B cell (primary cell): ENCODE results near the gene ABHD2. TPM values are rescaled to one million over a fixed set of nuclear protein-coding genes. Genes with fewer than 3 reads are reported as not detected.

Experiments used
- ATAC-seq: fragments of 200-7000 bp; cut with Tn5 transposase; one replicate; pipeline ENCODE4 v1.10.0; 2021; ENCODE audit warnings: low read depth, mild to moderate bottlenecking, moderate number of reproducible peaks, moderate library complexity
- CTCF ChIA-PET: fragments of 350-600 bp; sonication (Branson Sonifier 250); formaldehyde crosslinking; loops from one replicate; lab custom pipeline; 2021; ENCODE audit warnings: antibody characterized with exemption, inconsistent platforms; lab: Charles Lee
- POLR2A ChIA-PET: fragments of 350-600 bp; sonication (Branson Sonifier 250); formaldehyde crosslinking; loops from one replicate; lab custom pipeline; 2021; ENCODE audit warnings: antibody characterized with exemption; lab: Charles Lee
- DNase-seq: peaks from one replicate; pipeline ENCODE4 v3.0.0; 2013
- H2AFZ ChIP-seq: 2 replicates; pipeline ENCODE4 v1.6.1; 2012; ENCODE audit warnings: mild to moderate bottlenecking, low read depth, low read length; ENCODE audit not compliant: insufficient read depth, poor library complexity, severe bottlenecking
- H3K27ac ChIP-seq, 2 donors: 1 replicate in 1 of 2; 2 replicates in 1 of 2; pipeline ENCODE4 v1.5.1; 2012 to 2013; ENCODE audit warnings: low read length in 2 of 2, mild to moderate bottlenecking in 2 of 2, moderate library complexity in 1 of 2
- H3K27me3 ChIP-seq, 4 experiments: fragments of 200-600 bp in 1 of 4; sonication (generic) in 1 of 4; replicated peaks in 1 of 4; 1 replicate in 2 of 4; 2 replicates in 2 of 4; pipeline versions ENCODE4 v1.6.1 to v1.7.0; 2013 to 2016; ENCODE audit warnings: low read length in 3 of 4, mild to moderate bottlenecking in 2 of 4, mixed read lengths in 1 of 4, moderate library complexity in 1 of 4; ENCODE audit not compliant: insufficient read depth in 4 of 4, control insufficient read depth in 3 of 4; ENCODE audit errors: control extremely low read depth in 1 of 4
- H3K36me3 ChIP-seq, 2 experiments: replicated peaks in 1 of 2; 1 replicate in 1 of 2; 2 replicates in 1 of 2; pipeline versions ENCODE4 v1.6.1 to v1.7.1; 2013; ENCODE audit warnings: low read length in 1 of 2; ENCODE audit not compliant: insufficient read depth in 2 of 2, control insufficient read depth in 1 of 2; ENCODE audit errors: control extremely low read depth in 1 of 2, extremely low read depth in 1 of 2
- H3K4me1 ChIP-seq, 2 donors: fragments of 200-600 bp in 1 of 2; sonication (generic) in 1 of 2; 1 replicate in 1 of 2; 2 replicates in 1 of 2; pipeline versions ENCODE4 v1.5.1 to v1.6.1; 2013 to 2017; ENCODE audit warnings: low read length in 2 of 2; ENCODE audit not compliant: control insufficient read depth in 2 of 2, insufficient read depth in 2 of 2
- H3K4me2 ChIP-seq: replicated peaks from 2 replicates; pipeline ENCODE3; 2012; ENCODE audit warnings: mild to moderate bottlenecking, low read depth, low read length; ENCODE audit not compliant: poor library complexity, severe bottlenecking
- H3K4me3 ChIP-seq, 5 experiments: fragments of 200-600 bp in 1 of 5; sonication (generic) in 1 of 5; 1 replicate in 3 of 5; 2 replicates in 2 of 5; pipeline versions ENCODE4 v1.5.1 to v1.7.0; 2011 to 2016; ENCODE audit warnings: low read length in 4 of 5, mild to moderate bottlenecking in 4 of 5, low read depth in 2 of 5, control low read depth in 1 of 5, moderate library complexity in 1 of 5; ENCODE audit not compliant: insufficient read depth in 1 of 5; ENCODE audit errors: control extremely low read depth in 1 of 5, extremely low read depth in 1 of 5
- H3K79me2 ChIP-seq: fragments of 200-600 bp; sonication (generic); one replicate; pipeline ENCODE4 v1.6.0; 2016; ENCODE audit warnings: low read length; ENCODE audit not compliant: control insufficient read depth, insufficient read depth
- H3K9ac ChIP-seq: fragments of 200-600 bp; sonication (generic); 2 replicates; pipeline ENCODE4 v1.6.1; 2017; ENCODE audit warnings: mild to moderate bottlenecking, low read length, moderate library complexity
- H3K9me3 ChIP-seq, 3 donors: one replicate each; pipeline versions ENCODE4 v1.6.1 to v1.7.1; 2013; ENCODE audit warnings: low read length in 2 of 3; ENCODE audit not compliant: control insufficient read depth in 2 of 3, insufficient read depth in 1 of 3; ENCODE audit errors: control extremely low read depth in 1 of 3
- H4K20me1 ChIP-seq: 2 replicates; pipeline ENCODE4 v1.6.0; 2012; ENCODE audit warnings: mild to moderate bottlenecking, low read length; ENCODE audit not compliant: insufficient read depth, control insufficient read depth, poor library complexity, severe bottlenecking
- H3K27ac Mint-ChIP-seq: one replicate; pipeline ENCODE4 v1.8.0; 2021; ENCODE audit warnings: mixed read lengths
- H3K27me3 Mint-ChIP-seq: one replicate; pipeline ENCODE4 v1.8.0; 2021; ENCODE audit warnings: mixed read lengths
- H3K4me1 Mint-ChIP-seq: one replicate; pipeline ENCODE4 v1.8.0; 2021; ENCODE audit warnings: mixed read lengths
- H3K4me3 Mint-ChIP-seq: one replicate; pipeline ENCODE4 v1.8.0; 2021; ENCODE audit warnings: mixed read lengths
- H3K9me3 Mint-ChIP-seq: one replicate; pipeline ENCODE4 v1.8.0; 2022; ENCODE audit warnings: mixed read lengths; ENCODE audit not compliant: insufficient read depth
- EZH2 ChIP-seq: IDR thresholded peaks from 2 replicates; pipeline ENCODE4 v1.6.1; 2012; ENCODE audit warnings: borderline replicate concordance, low read depth, mild to moderate bottlenecking, moderate library complexity, low read length; ENCODE audit not compliant: insufficient read depth, poor library complexity, severe bottlenecking
- WGBS: methylation state at CpG from one replicate; pipeline ENCODE4 v1.1.5; 2013; ENCODE audit warnings: missing lambda C conversion rate; ENCODE audit not compliant: insufficient coverage; 5-methylcytosine and 5-hydroxymethylcytosine counted together
- intact Hi-C: fragments of 100-400 bp; cut with micrococcal nuclease; formaldehyde crosslinking; loops from one replicate; pipeline ENCODE4 v1.10.0; 2022
- polyA plus RNA-seq: library from polyadenylated mRNA; depleted of rRNA; stranded (reverse); fragments of >200 nt; gene quantifications from 2 replicates; pipeline ENCODE4 v1.2.3, GENCODE V29; 2012
- total RNA-seq, 2 donors: library from RNA; stranded (reverse); fragments of 120-200 nt in 1 of 2; gene quantifications; 1 replicate in 1 of 2; 2 replicates in 1 of 2; pipeline versions ENCODE4 v1.2.3 to v1.2.4, GENCODE V29; 2013 to 2022
- TF ChIP-seq, protein P1 (sequence below): fragments of 200-600 bp; IDR thresholded peaks from one replicate; pipeline ENCODE4 v1.8.0; 2022; ENCODE audit warnings: antibody characterized with exemption, mild to moderate bottlenecking

Gene ABHD2
- total and polyA plus RNA-seq, 2 donors (not counting 1 experiment from before 2014, with no cell fraction given), result 7.1 to 45.8 TPM

DNA sequence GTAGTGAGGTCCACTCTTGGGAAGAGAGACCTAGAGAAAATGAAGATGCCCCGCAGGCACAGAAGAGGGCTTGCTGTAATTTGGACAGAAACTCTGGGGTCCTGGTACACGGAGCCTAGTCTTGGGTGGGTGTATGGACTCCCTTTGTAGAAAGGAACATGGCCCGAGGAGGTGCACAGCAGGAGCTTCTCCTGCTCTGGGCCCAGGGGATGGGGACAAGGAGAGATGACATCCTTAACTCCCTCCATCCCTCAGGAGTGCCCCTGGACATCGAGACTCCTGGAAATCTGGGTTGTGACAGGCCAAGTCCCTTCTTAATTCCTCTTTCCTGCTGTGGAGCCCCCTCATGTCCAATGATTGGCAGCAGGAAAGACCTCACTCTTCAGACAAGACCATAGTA is 29.9 kb upstream of the ABHD2 start:
- Histone ChIP-seq H4K20me1 (no peaks in the 10 kb centered on the region), H3K79me2 (no peaks in the 10 kb centered on the region), H3K4me2 (no peak overlapping the region), H3K27ac (no peak overlapping the region), H3K4me3 (no peak overlapping the region), H3K27me3 (peaks cover 0 to 6% (median 0%) of the 10 kb centered on the region in 4 experiments), H3K9ac (no peak overlapping the region), H3K9me3 (no peaks in the 10 kb centered on the region), H3K36me3 (no peaks in the 10 kb centered on the region), H3K4me1 (no peaks in the 10 kb centered on the region), H2AFZ (no peak overlapping the region)
- DNase-seq (no peak), ATAC-seq (no peak)
- TF ChIP-seq EZH2, result no peak
- TF ChIP-seq, protein P1, sequence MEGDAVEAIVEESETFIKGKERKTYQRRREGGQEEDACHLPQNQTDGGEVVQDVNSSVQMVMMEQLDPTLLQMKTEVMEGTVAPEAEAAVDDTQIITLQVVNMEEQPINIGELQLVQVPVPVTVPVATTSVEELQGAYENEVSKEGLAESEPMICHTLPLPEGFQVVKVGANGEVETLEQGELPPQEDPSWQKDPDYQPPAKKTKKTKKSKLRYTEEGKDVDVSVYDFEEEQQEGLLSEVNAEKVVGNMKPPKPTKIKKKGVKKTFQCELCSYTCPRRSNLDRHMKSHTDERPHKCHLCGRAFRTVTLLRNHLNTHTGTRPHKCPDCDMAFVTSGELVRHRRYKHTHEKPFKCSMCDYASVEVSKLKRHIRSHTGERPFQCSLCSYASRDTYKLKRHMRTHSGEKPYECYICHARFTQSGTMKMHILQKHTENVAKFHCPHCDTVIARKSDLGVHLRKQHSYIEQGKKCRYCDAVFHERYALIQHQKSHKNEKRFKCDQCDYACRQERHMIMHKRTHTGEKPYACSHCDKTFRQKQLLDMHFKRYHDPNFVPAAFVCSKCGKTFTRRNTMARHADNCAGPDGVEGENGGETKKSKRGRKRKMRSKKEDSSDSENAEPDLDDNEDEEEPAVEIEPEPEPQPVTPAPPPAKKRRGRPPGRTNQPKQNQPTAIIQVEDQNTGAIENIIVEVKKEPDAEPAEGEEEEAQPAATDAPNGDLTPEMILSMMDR, result no peak
- H3K4me3 Mint-ChIP-seq, result no peak overlapping the region
- H3K9me3 Mint-ChIP-seq, result no peaks in the 10 kb centered on the region
- intact Hi-C loops, result no loop called here
- ChIA-PET POLR2A (no interaction called here), CTCF (interaction anchor here (0.7 to 6.2 kb wide), 13 partner anchors 28 to 434 kb away, joined by 3 to 165 read pairs (median 6); no protein-coding TSS in a partner anchor)
- H3K27ac Mint-ChIP-seq, result no peak overlapping the region
- no peaks in the 10 kb centered on the region for H3K4me1 Mint-ChIP-seq
- 83% methylated on average over 3 of the region's 4 CpGs for WGBS
- peaks cover 11% of the 10 kb centered on the region for H3K27me3 Mint-ChIP-seq

DNA sequence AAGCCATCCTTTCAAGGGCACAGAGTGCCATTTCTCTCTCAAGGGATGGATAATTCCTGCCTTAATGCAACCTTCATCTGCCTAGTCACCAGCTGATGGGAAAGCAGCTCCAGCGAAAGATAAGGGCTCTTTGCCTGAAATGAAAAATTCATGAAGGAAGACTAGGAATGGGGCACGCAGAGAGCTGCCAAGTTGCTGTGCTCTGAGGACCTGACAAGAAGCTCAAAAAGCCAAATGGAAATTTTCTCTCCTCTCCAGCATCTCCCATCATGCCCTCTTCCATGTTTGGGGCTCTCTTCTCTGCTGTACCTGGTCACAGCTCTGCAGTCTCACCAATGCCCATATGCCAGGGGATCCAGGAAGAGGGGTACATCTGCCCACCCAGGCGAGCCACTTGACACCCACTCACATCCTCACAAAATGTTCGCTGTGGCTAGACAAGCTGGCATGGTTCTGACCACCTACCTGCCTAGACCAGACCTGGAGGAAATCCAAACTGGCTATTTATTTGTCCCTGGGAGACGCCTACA is 29.3 kb upstream of the ABHD2 start:
- Histone ChIP-seq H3K4me2 (no peak overlapping the region), H4K20me1 (no peaks in the 10 kb centered on the region), H2AFZ (no peak overlapping the region), H3K27me3 (peaks cover 0 to 6% (median 0%) of the 10 kb centered on the region in 4 experiments), H3K79me2 (no peaks in the 10 kb centered on the region), H3K9me3 (no peaks in the 10 kb centered on the region), H3K4me3 (no peak overlapping the region), H3K27ac (no peak overlapping the region), H3K4me1 (no peaks in the 10 kb centered on the region), H3K9ac (no peak overlapping the region), H3K36me3 (no peaks in the 10 kb centered on the region)
- no peaks in the 10 kb centered on the region for H3K4me1 Mint-ChIP-seq
- 84% methylated on average over 3 of the region's 5 CpGs for WGBS
- intact Hi-C loops, result no loop called here
- peaks cover 10% of the 10 kb centered on the region for H3K27me3 Mint-ChIP-seq
- H3K4me3 Mint-ChIP-seq, result no peak overlapping the region
- no peak overlapping the region for H3K27ac Mint-ChIP-seq
- ATAC-seq, result no peak
- TF ChIP-seq, protein P1, result no peak
- no peak for TF ChIP-seq EZH2
- DNase-seq, result no peak
- no peaks in the 10 kb centered on the region for H3K9me3 Mint-ChIP-seq
- CTCF ChIA-PET, result interaction anchor here (0.8 to 6.2 kb wide), 6 partner anchors 31 to 434 kb away, joined by 3 to 165 read pairs (median 12); no protein-coding TSS in a partner anchor
- POLR2A ChIA-PET, result no interaction called here
